GM19035 (cell line): ENCODE measurements around the gene CD58.
"Not testable (repeated sequence)": the region's sequence is repeated elsewhere in the genome, so short reads cannot be mapped to it uniquely, and the experiment has no call there.

ENCODE experiments used
- ATAC-seq: cut with Tn5 transposase; IDR thresholded peaks from one replicate; pipeline ENCODE4 v1.9.1; 2021; ENCODE audit not compliant: unreplicated experiment

Gene CD58

DNA sequence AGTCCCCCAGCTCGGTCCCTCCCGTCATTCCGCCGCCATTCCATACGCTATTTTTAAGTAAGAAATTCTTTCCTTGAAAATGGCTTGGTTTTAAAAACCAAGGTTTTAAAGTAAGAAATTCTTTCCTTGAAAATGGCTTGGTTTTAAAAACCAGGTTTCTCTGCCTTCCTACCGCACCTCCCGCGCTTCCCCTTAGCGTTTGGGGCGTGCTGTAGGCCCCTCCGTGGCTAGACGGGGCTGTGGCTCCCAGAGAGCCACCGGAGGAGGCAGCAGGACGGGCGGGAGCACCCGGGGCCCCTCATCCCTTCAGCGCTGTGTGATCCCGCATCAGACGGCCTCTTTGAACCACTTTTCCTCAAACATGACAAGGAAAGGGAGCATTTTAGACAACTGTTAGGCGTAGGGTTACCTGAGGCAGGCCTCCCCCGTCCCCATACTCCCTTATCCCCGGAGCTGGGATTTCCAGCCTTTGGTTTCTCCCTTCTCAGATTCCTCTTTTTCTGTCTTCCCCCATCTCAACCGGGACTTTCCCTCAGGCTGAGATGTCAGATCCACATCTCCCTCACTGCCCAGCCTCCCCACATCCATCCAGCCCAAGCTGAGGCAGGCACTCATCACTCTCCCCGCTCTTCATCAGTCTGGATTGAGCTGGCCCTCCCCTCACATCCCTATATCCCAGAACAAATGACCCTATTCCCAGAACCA, 541 bp upstream of the CD58 start:
- ATAC-seq, result no peak

DNA sequence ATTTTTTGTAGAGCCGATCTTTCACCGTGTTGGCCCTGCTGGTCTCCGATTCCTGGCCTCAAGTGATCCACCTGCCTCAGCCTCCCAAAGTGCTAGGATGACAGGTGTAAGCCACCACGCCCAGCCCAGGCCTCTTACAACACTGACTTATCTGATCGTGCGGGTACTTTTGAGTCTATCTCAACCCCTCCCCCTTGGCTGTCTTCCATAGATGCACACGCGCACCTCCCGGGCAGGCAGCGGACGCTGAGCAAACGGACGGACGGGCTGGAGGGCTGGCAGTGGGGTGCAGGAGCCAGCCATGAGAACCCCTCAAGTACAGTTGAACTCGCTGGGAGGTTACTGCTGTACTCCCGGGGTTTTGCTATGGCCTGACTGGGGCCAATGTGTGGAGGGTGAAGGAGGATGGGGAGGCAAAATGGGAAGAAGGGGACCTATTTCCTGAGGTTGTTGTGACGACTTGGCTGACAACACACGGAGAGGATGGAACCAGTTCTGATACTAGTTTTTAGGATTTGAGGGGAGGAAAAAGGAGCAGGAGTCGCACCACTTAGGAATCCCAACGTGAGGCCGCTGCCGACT, 959 bp downstream of the CD58 start:
- peak; percentile 21 for ATAC-seq

DNA sequence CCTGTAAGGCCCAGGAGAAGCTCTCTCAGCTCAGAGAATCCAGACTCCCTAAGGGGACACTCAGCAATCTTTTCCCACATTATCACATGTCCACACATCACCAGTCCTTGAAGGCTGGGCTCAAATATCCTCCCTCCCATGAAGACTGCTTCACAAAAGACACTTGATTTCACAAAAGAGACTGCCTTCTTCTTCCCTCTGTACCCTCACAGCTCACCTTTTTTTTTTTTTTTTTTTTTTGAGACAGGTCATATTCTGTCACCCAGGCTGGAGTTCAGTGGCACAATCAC, 1.5 kb downstream of the CD58 start:
- ATAC-seq, result no peak

DNA sequence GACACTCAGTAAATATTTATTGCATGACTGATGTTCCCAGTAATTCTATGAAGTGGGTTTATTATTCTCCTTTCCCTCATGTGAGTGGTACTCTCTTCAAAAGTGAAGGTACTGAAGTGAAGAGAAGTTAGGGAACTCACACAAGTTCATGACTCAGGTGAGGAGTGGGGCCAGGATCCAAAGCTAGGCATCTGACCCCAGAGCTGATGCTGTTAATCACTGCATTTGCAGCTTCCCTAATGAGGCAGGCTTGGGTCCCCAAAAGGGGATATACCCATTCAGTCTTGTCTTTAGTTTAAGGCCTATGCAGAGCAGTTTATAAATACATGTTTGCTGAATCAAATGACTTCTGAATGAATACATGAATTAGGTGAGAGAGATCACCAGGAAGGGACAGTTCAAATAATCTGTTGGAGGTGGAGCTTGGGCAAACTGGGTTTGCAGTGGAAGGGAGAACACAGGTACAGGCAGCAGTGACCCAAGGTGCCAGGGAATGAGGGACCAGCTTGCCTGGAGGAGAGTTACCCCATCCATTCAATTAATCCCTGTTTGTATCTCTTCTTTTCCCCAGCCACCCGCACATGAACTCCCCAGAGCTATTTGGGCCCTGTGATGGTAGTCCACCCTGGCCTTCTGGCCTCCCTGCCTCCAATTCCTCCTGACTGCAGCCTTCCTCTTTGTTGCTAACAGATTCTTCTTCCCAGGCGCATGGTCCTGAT, 2.0 kb downstream of the CD58 start:
- ATAC-seq, result no peak

DNA sequence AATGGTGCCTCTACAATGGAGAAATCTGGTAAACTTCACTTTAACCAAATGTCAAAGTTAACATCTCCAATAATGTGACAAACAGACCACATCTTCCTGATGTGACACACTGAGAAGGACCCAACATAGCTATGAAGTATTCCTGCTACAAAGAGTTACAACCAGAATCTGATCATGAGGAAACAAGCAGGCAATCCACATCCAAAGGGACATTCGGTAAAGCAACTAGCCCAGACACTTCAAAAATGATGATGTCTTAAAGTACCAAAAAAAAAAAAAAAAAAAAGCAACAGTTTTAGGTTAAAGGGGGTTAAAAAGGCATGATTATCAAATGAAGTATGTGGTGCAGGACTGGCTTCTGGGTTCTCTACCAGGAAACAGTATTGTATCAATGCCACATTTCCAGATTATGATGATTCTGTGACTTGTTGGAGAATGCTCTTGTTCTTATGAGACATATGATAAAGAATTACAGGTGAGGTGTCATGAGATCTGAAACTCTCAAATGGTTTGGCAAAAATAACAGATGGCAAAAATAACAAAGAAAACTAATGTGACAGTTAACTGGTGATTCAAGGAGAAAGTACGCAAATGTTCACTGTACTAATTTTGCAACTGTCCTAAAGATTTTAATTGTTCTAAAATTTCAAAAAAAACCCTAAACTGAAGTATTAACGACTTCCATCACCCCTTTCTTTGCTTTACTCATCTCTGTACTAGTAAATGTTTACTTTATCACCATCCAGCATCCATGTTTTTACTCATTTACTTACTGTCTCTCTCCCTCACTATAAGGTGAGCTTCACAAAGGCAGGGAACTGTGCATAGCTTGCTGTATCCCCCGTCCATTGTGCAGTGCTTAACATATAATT, 2.8 kb downstream of the CD58 start:
- no peak for ATAC-seq

DNA sequence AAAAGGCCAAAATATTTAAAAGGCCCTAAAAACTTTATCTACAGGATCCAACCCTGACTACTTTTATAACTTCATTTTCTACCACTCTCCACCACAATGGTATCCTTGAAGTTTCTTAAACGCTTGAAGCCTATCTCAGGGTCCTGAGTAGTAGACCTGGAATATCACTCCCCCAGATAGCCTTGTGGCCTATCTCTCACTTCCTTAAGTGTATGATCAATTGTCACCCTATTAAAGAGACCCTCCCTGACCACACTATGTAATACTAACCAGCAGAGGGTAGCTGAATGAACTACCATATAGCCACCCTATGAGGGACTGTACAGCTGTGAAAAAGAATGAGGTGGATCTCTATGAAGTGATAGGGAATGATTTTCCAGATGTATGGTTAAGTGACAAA, 5.6 kb downstream of the CD58 start:
- no peak for ATAC-seq

DNA sequence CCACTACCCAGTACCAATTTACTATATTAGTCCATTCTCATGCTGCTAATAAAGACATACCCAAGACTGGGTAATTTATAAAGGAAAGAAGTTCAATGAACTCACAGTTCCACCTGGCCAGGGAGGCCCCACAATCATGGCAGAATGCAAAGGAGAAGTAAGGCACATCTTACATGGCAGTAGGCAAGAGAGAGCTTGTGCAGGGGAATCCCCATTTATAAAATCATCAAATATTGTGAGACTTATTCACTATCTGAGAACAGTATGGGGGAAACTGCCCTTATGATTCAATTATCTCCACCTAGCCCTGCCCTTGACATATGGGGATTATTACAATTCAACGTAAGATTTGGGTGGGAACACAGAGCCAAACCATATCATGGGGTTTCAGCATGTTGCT, 6.4 kb downstream of the CD58 start:
- ATAC-seq, result no peak

DNA sequence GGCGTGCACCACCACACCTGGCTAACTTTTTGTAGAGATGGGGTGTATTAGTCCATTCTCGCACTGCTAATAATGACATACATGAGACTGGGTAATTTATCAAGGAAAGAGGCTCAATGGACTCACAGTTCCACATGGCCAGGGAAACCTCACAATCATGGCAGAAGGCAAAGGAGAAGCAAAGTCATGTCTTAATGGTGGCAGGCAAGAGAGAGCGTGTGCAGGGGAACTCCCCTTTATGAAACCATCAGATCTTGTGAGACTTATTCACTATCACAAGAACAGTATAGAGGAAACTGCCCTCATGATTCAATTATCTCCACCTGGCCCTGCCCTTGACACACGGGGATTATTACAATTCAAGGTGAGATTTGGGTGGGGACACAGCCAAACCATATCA, 8.4 kb downstream of the CD58 start:
- ATAC-seq, result not testable (repeated sequence)

DNA sequence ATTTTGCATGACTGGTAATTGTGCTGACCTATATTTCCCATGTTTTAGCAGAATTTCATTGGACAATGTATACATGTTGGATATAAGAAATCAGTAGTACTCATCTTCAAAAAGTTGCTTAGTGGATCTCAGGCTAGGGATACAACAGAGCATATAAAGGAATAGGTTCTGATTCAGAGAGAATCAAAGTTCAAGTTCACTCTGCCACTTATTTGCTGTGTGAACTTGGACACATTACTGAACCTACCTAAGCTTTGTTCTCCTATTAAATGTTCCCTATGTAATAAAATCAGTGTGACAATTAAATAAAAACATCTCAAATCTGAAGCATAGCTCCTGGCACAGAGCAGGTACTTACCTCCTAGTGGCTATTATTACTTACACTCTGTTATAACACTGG, 9.3 kb downstream of the CD58 start:
- ATAC-seq, result no peak

DNA sequence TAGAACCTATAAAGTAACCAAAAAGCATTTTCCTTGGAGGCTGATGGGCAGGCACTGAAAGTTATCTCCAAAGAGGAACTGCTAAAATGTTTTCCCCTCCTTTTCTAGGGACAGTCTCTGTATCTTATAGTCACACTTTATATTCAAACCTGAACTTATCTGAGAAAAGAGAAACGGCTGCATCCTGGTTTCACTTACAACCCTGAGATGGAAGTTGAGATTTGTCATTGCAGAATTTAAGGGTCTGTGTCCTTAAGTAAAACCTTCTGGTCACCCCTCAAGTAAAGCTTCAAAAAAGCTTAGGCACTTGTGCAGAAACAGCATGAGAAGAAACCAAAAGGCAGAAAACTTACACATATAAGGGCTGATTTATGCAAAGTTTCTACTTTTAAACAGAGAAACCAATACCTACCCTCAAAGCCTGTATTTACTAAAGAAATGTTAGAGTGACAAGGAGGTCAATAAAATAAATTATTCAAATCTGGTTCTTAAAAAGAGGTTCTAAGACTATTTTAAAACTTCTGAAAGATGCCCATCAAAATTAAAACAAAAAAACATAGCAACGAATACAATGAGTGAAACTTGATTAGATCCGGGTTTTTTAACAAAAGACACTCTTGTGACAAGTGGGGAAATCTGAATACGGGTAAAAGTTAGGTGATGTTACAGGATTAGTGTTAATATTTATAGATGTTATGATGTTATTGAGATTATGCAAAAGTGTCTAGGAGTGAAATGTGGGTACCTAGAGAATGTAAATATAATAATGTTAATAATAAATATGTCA, 9.9 kb downstream of the CD58 start:
- peak; percentile 24 for ATAC-seq

DNA sequence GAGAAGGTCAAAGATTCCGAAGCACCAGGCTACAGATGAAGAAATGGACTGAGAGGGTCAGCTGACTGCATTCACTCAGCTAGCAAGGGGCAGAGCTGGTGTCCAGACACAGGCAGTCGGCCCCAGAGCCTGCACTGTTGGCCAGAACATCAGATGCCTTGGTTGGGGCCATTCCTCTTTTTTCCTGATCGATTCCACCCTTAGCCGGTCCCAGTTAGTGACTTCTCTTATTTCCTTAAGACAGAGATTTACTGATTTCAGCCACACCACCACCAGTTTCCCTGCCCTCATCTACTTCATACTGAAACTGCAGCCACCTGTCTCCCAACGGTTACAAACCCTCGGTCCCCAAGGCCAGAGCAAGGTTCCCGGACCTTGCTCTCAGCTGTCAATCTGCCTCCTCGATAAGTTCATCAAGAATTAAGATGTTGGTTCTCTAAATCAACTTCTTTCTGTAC, 11.5 kb downstream of the CD58 start:
- ATAC-seq, result peak; percentile 40

DNA sequence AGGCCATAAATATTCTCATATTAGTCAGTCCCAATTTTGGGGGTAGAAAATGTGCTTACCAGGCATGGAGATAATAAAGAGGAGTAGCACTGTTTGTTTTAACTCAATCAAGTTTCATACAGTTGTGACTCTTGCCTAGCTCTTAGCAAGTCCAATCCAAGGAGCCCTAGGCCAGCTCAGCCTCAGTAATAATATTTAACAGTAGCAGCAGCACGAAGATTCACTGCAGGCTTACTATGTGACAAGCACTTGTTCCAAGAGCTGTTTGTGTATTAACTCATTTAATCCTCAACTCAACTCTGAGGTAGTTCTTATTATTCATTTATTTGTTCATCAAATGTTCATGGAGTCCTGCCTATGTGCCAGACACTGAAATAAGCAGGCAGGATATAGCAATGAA, 12.3 kb downstream of the CD58 start:
- no peak for ATAC-seq

DNA sequence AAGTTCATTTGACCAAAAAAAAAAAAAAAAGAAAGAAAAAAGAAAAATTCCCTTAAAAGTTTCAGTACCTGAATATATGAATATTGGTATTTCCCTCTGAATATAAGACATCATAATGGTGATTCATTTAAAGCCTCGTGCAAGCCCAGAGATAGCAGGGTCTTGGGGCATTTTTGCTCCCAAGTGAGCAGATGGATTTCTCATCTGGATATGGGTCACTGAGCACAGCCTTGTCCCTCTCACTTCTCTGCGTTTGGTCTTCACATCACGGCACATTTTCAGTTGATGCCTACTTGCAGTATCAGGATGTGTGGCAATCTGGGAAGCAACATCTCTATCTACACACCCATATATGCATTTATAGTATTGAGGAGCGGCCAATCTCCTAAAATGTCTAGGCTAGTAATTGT, 12.7 kb downstream of the CD58 start:
- ATAC-seq, result peak; percentile 29

DNA sequence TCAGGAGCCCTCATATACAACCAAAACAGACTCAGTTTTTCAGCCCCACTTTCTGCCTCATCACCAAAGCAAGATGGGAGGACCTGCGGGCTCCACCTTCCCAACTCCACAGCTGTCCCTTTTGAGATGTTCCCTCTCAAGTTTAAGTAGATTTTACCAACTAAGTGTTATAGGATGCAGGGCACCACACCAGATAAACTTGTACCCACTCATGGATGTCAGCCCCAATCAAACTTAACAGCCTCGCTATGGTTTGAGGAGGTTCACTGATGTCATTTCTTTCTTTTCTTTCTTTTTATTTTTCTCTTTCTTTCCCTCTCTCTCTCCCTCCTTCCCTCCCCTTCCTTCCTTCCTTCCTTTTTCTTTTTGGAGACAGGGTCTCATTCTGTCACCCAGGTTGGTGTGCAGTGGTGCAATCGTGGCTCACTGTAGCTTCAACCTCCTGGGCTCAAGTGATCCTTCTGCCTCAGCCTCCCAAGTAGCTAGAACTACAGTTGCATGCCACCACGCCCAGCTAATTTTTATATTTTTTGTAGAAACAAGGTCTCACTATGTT, 13.4 kb downstream of the CD58 start:
- no peak for ATAC-seq

DNA sequence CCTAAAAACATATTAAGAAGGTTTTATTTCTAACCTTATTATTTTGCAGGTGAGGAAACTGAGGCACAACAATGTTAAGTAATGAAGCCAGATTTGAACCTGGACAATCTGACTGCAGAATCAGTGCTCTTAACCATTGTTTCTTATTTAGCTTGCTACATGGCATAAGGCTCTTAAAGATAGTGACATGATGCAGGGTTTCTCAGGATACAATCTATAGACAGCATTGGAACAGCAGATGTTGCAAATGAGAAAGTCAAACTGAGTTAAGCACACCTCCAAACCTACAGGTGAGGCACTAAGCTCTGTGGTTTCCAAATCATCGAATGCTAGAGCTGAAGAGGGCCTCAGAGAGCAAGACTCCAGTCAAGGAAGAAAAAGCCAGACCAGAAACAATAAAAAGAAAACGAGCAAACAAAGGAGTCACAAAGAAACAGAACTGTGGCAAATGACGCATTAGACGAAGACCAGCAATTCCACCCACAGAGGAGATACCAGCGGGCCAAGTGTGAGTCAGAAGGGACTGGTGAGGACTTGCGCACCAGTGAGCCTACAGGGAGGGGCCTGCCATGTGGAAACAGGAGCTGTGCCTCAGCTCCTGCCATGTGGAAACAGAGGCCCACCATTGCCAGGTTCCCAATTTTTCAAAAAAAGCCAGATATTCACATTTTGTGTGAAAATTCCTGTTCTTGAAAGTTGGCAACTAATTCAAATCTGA, 14.4 kb downstream of the CD58 start:
- ATAC-seq, result peak; percentile 51

DNA sequence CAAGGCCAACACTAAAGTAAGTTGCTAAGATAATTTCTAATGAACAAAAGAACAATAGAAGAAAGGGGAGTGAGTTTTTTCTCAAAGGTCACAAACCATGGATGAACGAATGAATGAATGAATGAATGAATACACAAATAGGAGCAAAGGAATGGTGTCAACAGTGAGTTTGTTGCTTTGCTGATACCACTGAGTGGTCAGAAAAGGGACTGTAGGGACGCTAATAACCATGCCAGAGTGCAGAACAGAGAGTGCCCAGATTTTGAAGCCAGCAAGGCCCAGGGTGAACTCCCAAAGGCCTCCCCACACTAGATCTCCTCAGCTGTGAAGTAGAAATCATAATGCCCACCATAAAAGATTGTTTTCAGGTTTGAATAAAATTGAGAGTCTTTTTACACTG, 15.9 kb downstream of the CD58 start:
- no peak for ATAC-seq

DNA sequence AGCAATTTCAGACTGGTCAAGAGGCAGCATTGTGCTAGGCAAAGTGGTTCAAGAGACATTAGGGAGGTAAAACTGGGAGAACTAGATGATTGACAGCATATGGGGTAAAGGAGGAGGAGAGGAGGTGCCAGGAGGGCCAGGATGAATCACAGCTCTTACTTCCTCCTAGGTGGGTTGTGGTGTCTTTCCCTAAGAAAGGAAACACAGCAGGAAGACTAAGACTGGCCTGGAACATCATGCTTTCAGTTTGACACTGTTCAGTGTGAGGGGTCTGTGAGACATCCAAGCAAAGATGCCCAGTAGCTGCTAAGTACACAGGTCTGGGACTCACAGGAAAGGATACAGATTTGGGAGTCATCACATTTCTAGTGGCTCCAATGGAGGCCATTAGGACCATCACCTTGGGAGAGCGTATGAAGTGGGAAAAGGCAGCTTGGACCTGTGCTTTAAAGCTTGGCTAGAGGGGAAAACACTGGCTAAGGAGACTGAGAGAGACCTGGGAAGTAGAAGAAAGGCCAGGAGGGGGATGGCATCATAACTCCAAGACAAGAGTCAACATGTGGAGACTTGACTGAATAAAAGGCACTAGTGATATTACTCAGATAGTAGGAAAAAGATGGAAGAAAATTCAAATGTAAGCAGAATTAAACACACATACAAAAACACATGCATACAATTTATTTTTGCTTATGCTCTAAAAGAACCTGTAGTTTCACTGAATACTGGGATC, 17.3 kb downstream of the CD58 start:
- no peak for ATAC-seq

DNA sequence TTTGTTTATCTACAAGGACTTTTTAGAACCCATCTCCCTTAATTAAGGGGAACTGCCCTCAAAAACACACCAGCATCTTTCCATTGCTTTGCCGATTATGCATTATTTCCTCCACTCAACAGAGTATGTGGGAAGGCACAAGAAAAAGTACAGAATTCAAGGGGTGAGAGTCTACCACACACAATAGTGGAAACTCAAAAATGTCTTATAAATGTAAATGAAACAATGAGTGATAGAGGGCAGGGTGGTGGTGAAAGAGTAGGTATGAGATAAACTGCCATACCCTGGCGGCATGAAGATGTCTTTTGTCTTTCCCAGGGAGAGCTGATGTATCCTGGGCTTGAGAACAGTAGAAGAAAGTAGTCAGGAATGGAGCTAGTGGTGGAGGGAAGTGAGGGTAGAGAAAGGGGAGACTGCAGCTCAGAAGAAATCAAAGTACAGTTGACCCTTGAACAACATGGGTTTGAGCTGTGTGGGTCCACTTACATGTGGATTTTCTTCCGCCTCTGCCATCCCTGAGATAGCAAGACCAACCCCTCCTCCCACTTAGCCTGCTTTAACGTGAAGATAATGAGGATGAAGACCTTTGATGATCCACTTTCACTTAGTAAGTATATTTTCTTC, 24.4 kb downstream of the CD58 start:
- no peak for ATAC-seq

DNA sequence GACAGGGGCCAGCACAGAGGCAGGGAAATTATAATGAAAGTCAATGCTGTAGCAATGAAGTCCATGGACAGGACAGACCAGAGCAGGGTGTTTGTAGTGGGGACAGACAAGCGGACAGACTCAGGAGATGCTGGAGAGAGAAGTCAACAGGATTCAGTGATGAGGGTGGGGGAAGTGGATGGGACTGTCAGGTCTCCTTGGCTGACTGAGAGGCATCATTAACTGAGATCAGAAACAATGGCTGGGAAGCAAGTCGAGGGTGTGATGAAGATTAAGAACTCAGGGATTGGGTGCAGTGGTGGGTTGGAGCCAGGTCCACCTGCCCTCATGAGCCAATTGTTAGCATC, 25.5 kb downstream of the CD58 start:
- ATAC-seq, result no peak
